Ishikawa (cell line): ENCODE data around the gene TNNI3K.

Experiments
- CEBPB ChIP-seq: IDR thresholded peaks from 2 replicates; pipeline ENCODE4 v1.6.1; 2012
- CREB1 ChIP-seq: IDR thresholded peaks from 2 replicates; pipeline ENCODE4 v1.6.1; 2012; ENCODE audit warnings: low read depth
- EGR1 ChIP-seq: IDR thresholded peaks from 2 replicates; pipeline ENCODE4 v1.6.1; 2012
- EP300 ChIP-seq: IDR thresholded peaks from 2 replicates; pipeline ENCODE4 v1.6.1; 2012; ENCODE audit warnings: borderline replicate concordance
- FOXM1 ChIP-seq: IDR thresholded peaks from 2 replicates; pipeline ENCODE4 v1.6.1; 2012; ENCODE audit warnings: low read depth, borderline replicate concordance
- NFIC ChIP-seq: IDR thresholded peaks from 2 replicates; pipeline ENCODE4 v1.6.1; 2012
- RAD21 ChIP-seq: IDR thresholded peaks from 2 replicates; pipeline ENCODE4 v1.6.1; 2012; ENCODE audit warnings: low read depth
- TAF1 ChIP-seq: IDR thresholded peaks from 2 replicates; pipeline ENCODE4 v1.6.1; 2012; ENCODE audit warnings: low read depth, mild to moderate bottlenecking
- TCF12 ChIP-seq: IDR thresholded peaks from 2 replicates; pipeline ENCODE4 v1.6.1; 2012; ENCODE audit warnings: low read depth
- YY1 ChIP-seq: IDR thresholded peaks from 2 replicates; pipeline ENCODE4 v1.6.1; 2012; ENCODE audit warnings: low read depth
- ZBTB7A ChIP-seq: IDR thresholded peaks from 2 replicates; pipeline ENCODE4 v1.6.1; 2012; ENCODE audit warnings: low read depth
- TF ChIP-seq, protein P1 (sequence below): IDR thresholded peaks from 2 replicates; pipeline ENCODE4 v1.6.1; 2012; ENCODE audit warnings: low read depth, mild to moderate bottlenecking
- TF ChIP-seq, protein P2 (sequence below): IDR thresholded peaks from 2 replicates; pipeline ENCODE4 v1.6.1; 2012
- TF ChIP-seq, protein P3 (sequence below): IDR thresholded peaks from 2 replicates; pipeline ENCODE4 v1.6.1; 2012

DNA sequence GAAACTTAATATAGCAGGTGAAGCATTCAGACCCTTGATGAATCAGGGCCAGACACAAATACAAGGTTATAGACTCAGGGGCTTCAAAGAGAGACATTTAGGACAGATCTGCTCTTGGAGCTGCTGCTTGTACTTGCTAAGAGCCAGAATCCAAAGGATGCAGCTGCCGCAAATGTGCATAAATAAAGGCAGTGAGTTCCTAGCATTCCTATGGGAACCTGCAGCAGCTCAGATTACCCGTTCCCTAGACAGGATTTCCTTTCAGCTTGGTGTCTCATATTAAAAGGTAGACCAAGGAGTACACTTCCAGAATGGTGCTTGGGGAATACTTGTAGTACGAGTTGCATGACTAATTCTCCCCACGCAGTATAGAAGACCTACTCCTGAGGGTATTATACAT lies 287.0 kb downstream of the TNNI3K start:
- no peak for TF ChIP-seq RAD21
- TF ChIP-seq, protein P1, sequence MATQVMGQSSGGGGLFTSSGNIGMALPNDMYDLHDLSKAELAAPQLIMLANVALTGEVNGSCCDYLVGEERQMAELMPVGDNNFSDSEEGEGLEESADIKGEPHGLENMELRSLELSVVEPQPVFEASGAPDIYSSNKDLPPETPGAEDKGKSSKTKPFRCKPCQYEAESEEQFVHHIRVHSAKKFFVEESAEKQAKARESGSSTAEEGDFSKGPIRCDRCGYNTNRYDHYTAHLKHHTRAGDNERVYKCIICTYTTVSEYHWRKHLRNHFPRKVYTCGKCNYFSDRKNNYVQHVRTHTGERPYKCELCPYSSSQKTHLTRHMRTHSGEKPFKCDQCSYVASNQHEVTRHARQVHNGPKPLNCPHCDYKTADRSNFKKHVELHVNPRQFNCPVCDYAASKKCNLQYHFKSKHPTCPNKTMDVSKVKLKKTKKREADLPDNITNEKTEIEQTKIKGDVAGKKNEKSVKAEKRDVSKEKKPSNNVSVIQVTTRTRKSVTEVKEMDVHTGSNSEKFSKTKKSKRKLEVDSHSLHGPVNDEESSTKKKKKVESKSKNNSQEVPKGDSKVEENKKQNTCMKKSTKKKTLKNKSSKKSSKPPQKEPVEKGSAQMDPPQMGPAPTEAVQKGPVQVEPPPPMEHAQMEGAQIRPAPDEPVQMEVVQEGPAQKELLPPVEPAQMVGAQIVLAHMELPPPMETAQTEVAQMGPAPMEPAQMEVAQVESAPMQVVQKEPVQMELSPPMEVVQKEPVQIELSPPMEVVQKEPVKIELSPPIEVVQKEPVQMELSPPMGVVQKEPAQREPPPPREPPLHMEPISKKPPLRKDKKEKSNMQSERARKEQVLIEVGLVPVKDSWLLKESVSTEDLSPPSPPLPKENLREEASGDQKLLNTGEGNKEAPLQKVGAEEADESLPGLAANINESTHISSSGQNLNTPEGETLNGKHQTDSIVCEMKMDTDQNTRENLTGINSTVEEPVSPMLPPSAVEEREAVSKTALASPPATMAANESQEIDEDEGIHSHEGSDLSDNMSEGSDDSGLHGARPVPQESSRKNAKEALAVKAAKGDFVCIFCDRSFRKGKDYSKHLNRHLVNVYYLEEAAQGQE = no peak
- TF ChIP-seq TAF1 = no peak
- TF ChIP-seq CEBPB = no peak
- TF ChIP-seq FOXM1 = no peak
- TF ChIP-seq, protein P2, sequence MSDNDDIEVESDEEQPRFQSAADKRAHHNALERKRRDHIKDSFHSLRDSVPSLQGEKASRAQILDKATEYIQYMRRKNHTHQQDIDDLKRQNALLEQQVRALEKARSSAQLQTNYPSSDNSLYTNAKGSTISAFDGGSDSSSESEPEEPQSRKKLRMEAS = no peak
- TF ChIP-seq NFIC = no peak
- TF ChIP-seq, protein P3, sequence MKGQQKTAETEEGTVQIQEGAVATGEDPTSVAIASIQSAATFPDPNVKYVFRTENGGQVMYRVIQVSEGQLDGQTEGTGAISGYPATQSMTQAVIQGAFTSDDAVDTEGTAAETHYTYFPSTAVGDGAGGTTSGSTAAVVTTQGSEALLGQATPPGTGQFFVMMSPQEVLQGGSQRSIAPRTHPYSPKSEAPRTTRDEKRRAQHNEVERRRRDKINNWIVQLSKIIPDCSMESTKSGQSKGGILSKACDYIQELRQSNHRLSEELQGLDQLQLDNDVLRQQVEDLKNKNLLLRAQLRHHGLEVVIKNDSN = no peak
- no peak for TF ChIP-seq CREB1
- no peak for TF ChIP-seq YY1
- TF ChIP-seq EP300 = no peak
- TF ChIP-seq EGR1 = no peak
- no peak for TF ChIP-seq ZBTB7A
- TF ChIP-seq TCF12 = no peak
